ENCODE data around the gene LRIG3.

Gene LRIG3

DNA sequence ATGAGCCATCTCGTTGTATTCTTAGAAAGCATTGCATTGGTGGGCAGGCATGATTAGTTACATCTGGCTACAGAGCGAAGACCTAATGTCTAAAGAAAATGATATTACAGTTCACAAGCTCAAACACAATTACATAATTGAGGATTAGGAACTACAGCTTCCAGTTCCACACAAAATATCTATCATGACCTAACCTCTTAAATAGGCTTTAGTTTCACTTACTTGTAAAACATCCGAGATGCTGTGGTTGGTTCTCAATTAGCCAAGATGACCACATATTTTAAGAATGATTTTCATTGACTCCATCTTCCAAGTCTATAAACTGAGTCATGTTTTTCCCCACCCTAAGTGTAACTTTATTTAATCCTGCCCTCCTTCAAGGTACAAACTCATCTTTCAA, 69.5 kb downstream of the LRIG3 start:
- Histone ChIP-seq H3K4me1 (ENCODE audit: low read length) (no peaks in the 10 kb centered on the region), H2AFZ (ENCODE audit: low read depth, low read length) (no peak overlapping the region), H3K4me3 (ENCODE audit: low read length) (no peak overlapping the region), H4K20me1 (ENCODE audit: insufficient read depth, low read length) (no peaks in the 10 kb centered on the region), H3K36me3 (replicated peaks; ENCODE audit: low read depth, low read length) (no peaks in the 10 kb centered on the region), H3K9me3 (ENCODE audit: insufficient read depth, low read length) (no peaks in the 10 kb centered on the region), H3K79me2 (ENCODE audit: low read length) (no peaks in the 10 kb centered on the region), H3K4me2 (ENCODE audit: low read length) (no peak overlapping the region), H3K9ac (ENCODE audit: low read length) (no peak overlapping the region), H3K27ac (ENCODE audit: low read length) (no peak overlapping the region), H3K27me3 (ENCODE audit: low read depth, low read length) (no peaks in the 10 kb centered on the region)
- TF ChIP-seq CTCF (IDR thresholded peaks at IDR 0.05; ENCODE audit: low read depth, low read length) (no peak), EZH2phosphoT487 (IDR thresholded peaks at IDR 0.05; ENCODE audit: low read depth) (no peak)

GRCh38 chr12:58847901-58848600, 72.3 kb downstream of the LRIG3 start:
- H3K36me3 ChIP-seq (replicated peaks; ENCODE audit: low read depth, low read length) = no peaks in the 10 kb centered on the region
- H3K79me2 ChIP-seq (ENCODE audit: low read length) = no peaks in the 10 kb centered on the region
- no peaks in the 10 kb centered on the region for H3K4me1 ChIP-seq (ENCODE audit: low read length)
- H3K27me3 ChIP-seq (ENCODE audit: low read depth, low read length) = no peaks in the 10 kb centered on the region
- H3K27ac ChIP-seq (ENCODE audit: low read length) = no peak overlapping the region
- H4K20me1 ChIP-seq (ENCODE audit: insufficient read depth, low read length) = no peaks in the 10 kb centered on the region
- H3K4me3 ChIP-seq (ENCODE audit: low read length) = no peak overlapping the region
- no peak overlapping the region for H3K4me2 ChIP-seq (ENCODE audit: low read length)
- H3K9ac ChIP-seq (ENCODE audit: low read length) = no peak overlapping the region
- TF ChIP-seq CTCF (IDR thresholded peaks at IDR 0.05; ENCODE audit: low read depth, low read length) = no peak
- no peak for TF ChIP-seq EZH2phosphoT487 (IDR thresholded peaks at IDR 0.05; ENCODE audit: low read depth)
- no peak overlapping the region for H2AFZ ChIP-seq (ENCODE audit: low read depth, low read length)
- no peaks in the 10 kb centered on the region for H3K9me3 ChIP-seq (ENCODE audit: insufficient read depth, low read length)

DNA sequence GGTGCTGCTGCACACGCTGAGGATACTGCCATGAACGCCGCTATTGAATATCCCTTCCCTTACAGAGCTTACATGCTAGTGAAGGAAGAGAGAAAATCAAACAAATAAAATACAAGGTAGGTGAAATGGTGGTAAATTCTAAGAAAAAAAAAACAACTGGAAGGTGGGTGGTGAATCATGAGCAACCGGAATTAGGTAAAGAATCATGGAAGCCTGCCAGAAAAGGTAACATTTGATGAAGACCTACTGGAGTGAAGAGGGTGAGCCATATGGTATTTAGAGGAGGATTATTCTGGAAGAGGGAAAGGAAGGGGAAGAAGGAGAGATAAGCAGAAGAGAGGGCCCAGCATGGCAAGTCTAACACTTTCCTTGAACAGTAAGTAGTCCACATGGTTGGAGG, 76.1 kb downstream of the LRIG3 start:
- Histone ChIP-seq H3K79me2 (ENCODE audit: low read length) (no peaks in the 10 kb centered on the region), H3K27ac (ENCODE audit: low read length) (no peak overlapping the region), H3K36me3 (replicated peaks; ENCODE audit: low read depth, low read length) (no peaks in the 10 kb centered on the region), H2AFZ (ENCODE audit: low read depth, low read length) (no peak overlapping the region), H3K4me2 (ENCODE audit: low read length) (no peak overlapping the region), H3K9ac (ENCODE audit: low read length) (no peak overlapping the region), H3K27me3 (ENCODE audit: low read depth, low read length) (no peaks in the 10 kb centered on the region), H3K4me3 (ENCODE audit: low read length) (no peak overlapping the region), H4K20me1 (ENCODE audit: insufficient read depth, low read length) (no peaks in the 10 kb centered on the region), H3K9me3 (ENCODE audit: insufficient read depth, low read length) (no peaks in the 10 kb centered on the region), H3K4me1 (ENCODE audit: low read length) (no peaks in the 10 kb centered on the region)
- TF ChIP-seq CTCF (IDR thresholded peaks at IDR 0.05; ENCODE audit: low read depth, low read length) = no peak
- TF ChIP-seq EZH2phosphoT487 (IDR thresholded peaks at IDR 0.05; ENCODE audit: low read depth) = no peak

DNA sequence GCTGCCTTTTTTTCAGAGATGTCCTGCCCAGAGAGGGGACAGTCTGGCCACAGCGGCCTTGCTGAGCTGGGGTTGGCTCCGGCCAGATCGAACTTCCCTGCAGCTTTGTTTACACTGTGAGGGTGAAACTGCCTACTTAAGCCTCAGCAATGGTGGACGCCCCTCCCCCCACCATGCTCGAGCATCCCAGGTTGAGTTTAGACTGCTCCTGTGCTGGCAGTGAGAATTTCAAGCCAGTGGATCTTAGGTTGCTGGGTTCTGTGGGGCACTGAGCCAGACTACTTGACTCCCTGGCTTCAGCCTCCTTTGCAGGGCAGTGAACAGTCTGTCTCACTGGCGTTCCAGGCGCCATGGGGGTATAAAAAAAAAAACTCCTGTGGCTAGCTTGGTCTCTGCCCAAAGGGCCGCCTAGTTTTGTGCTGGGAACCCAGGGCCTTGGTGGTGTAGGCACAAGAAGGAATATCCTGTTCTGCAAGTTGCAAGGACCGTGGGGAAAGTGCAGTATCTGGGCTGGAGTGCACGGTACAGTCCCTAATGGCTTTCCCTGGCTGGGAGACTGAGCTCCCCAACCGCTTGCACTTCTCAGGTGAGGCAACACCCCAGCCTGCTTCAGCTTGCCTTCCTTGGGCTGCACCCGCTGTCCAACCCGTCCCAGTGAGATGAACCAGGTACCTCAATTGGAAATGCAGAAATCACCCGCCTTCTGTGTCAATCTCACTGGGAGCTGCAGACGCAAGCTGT, 79.1 kb downstream of the LRIG3 start:
- H3K9ac ChIP-seq (ENCODE audit: low read length) = no peak overlapping the region
- H3K79me2 ChIP-seq (ENCODE audit: low read length) = no peaks in the 10 kb centered on the region
- no peaks in the 10 kb centered on the region for H3K4me1 ChIP-seq (ENCODE audit: low read length)
- no peaks in the 10 kb centered on the region for H3K36me3 ChIP-seq (replicated peaks; ENCODE audit: low read depth, low read length)
- TF ChIP-seq CTCF (IDR thresholded peaks at IDR 0.05; ENCODE audit: low read depth, low read length) (no peak), EZH2phosphoT487 (IDR thresholded peaks at IDR 0.05; ENCODE audit: low read depth) (no peak)
- no peaks in the 10 kb centered on the region for H4K20me1 ChIP-seq (ENCODE audit: insufficient read depth, low read length)
- no peaks in the 10 kb centered on the region for H3K9me3 ChIP-seq (ENCODE audit: insufficient read depth, low read length)
- no peak overlapping the region for H3K4me3 ChIP-seq (ENCODE audit: low read length)
- H3K27ac ChIP-seq (ENCODE audit: low read length) = no peak overlapping the region
- no peak overlapping the region for H2AFZ ChIP-seq (ENCODE audit: low read depth, low read length)
- H3K27me3 ChIP-seq (ENCODE audit: low read depth, low read length) = no peaks in the 10 kb centered on the region
- H3K4me2 ChIP-seq (ENCODE audit: low read length) = no peak overlapping the region

Data from OCI-LY3 (cell line).